Erythroblast (primary cell): ENCODE results near the gene EML1.

Source experiments
- GATA1 ChIP-seq: IDR thresholded peaks from 2 replicates; pipeline ENCODE4 v1.6.1; 2011; ENCODE audit warnings: low read depth, mild to moderate bottlenecking, control low read depth, low read length, moderate library complexity
- POLR2A ChIP-seq: IDR thresholded peaks from 2 replicates; pipeline ENCODE4 v1.6.1; 2011; ENCODE audit warnings: mild to moderate bottlenecking, low read length

DNA sequence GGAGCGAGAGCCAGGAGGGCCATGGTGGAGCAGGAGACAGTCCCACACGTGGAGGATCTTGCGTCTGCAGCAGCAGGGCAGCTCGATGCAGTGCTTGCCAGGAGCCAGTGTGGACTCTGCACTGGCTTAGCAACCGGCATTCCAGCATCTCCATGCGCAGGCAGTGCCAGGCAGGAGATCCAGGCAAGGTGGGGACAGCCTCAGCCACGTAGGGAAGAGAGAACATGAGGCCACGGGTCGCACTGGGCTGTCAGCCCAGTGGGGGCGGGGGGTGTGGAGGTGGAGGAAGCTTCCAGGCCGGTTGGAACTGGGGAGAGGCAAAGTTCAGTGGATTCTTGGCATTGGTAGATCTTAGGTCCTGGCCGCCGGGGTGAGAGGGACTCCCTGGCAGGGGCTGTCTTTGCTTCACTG is 151.0 kb downstream of the EML1 start:
- TF ChIP-seq POLR2A, result no peak
- TF ChIP-seq GATA1, result no peak
